GM18498 (cell line): ENCODE measurements around the gene FMC1.
A peak's percentile ranks its signal among the peaks of the same experiment; 100 is the strongest.
"Not testable (repeated sequence)": the region's sequence is repeated elsewhere in the genome, so short reads cannot be mapped to it uniquely, and the experiment has no call there.

ENCODE experiments used
- ATAC-seq: cut with Tn5 transposase; IDR thresholded peaks from one replicate; pipeline ENCODE4 v1.9.1; 2021; ENCODE audit warnings: mild to moderate bottlenecking, moderate library complexity; ENCODE audit not compliant: unreplicated experiment

Gene FMC1

DNA sequence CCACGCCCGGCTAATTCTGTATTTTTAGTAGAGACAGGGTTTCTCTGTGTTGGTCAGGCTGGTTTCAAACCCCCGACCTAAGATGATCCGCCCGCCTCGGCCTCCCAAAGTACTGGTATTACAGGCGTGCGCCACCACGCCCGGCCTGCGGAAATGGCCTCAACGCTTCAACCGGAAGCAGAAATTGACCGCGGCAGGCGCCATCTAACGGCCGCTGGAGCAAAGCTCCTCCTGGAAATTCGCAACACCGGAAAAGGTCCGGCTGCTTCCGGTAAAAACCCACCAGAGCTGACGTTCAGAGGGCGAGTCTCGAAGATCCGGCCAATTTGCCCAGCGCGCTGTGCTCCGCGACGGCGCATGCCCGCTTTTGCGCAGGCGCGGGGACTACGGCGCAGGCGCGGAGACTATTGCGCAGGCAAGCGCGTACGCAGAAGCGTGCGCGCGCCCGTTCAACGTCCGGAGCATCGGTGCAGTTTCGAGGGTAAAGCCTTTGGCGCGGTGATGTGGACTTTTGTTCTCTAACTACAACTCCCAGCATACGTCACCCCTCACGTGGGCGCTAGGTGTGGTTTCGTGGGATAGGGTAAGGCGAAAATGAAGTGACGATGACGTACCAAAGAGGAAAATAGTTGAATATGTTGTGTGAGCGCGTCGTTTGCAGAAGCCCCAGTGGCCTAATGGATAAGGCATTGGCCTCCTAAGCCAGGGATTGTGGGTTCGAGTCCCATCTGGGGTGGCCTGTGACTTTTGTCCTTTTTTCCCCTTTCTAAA lies 915 bp upstream of the FMC1 start:
- ATAC-seq: peak; percentile 85

GRCh38 chr7:139340808-139341057 lies 404 bp upstream of the FMC1 start:
- ATAC-seq: no peak

DNA sequence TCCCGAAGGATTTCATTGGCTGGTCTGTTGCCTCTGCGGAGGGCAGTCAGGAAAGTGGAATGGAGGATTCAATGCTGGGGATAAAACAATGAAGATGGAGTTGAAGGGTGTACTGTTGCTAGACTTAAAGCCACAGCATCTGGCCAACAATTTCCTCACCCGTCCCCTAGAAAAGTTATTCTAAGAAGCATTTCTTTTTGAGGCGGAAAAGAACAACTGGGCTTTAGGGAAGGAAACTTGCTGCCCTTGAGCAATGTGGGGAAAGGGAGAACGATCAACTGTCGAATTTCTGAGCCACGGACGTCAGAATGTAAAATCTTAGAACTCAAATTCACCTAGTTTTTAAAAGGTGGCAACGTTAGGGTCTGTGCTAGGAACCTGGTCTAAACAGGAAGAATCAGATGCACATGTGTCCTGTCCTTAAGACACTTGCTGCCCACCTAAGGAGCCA lies 664 bp downstream of the FMC1 start:
- no peak for ATAC-seq

DNA sequence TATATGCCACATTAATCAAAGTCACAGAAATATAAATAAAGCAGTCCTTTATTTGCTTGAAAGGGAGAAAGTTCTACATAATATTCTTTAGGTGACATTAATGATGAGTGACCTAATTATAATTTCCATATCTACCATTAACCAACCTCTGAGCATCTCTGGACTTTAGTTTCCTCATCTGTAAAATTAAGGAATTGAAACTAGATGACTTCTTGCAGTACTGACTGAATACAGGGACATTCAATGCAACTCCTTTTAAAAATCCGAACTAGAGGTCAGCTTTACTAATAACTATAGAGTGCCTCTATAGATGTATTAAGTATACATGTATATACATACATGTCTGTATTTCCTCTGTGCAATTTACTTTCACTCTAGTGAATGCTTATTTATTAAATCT lies 3.9 kb downstream of the FMC1 start:
- no peak for ATAC-seq

- no peak for ATAC-seq
Observed at GRCh38 chr7:139351027-139351426, 9.9 kb downstream of the FMC1 start.

DNA sequence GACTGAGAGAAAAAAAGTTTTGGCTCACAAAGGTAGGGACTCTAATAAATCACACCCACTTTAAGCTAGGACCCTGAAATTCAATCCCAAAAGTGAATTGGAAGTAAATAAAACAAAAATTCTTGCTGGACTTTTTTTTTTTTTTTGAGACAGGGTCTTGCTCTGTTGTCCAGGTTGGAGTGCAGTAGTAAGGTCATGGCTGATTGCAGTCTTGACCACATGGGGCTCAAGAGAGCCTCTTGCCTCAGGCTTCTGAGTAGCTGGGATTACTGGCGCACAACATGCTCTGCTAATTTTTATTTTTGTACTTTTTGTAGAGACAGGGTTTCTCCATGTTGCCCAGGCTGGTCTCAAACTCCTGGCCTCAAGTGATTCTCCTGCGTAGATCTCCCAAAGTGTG lies 13.6 kb downstream of the FMC1 start:
- no peak for ATAC-seq

DNA sequence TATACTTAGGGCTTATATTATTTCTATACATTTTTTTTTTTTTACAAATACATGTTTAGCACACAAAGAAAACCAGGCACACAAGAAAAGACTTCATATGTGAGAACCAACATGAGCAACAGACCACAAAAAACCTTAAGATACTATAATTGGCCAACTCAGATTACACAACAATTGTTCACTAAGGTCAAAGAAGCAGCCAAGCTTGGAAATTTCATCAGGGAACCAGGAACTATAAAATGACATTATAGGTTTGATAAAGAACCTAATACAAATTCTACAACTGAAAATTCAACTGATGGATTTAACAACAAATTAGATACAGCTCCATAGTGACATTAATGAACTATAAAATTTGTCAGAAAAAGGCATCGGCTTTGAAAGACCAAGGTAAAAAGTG lies 14.2 kb downstream of the FMC1 start:
- ATAC-seq: no peak

- ATAC-seq: not testable (repeated sequence)
Observed at GRCh38 chr7:139357729-139358506, 16.8 kb downstream of the FMC1 start.

GRCh38 chr7:139358541-139359365 lies 17.6 kb downstream of the FMC1 start:
- peak; percentile 23 for ATAC-seq

GRCh38 chr7:139359366-139360209 lies 18.5 kb downstream of the FMC1 start, which contains the start of gene LUC7L2:
TSS of gene LUC7L2 (plus strand) at chr7:139359894. CDS start at chr7:139360262, 368 bp downstream.
- peak; percentile 80 for ATAC-seq

- ATAC-seq: peak; percentile 70
Observed at GRCh38 chr7:139360210-139360947, 19.2 kb downstream of the FMC1 start.

- no peak for ATAC-seq
Observed at GRCh38 chr7:139360948-139361307, 19.8 kb downstream of the FMC1 start.

DNA sequence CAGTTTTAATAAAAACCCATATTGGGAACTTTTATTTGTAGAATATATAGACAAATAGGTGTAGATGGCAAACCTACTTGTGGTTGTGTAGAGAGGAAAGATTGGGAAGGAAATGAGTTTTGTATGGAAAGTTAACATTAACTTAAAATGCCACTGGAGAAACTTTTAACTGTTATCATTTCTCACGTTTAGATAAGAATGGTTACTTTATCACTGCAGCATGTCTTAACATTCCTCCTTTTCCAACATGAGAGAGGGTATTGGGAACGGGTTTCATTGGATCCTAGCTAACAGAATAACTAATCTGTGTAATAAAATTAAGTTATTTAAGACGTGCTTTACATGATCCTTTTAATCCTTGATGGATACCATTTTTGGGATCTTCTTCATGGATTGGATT lies 20.4 kb downstream of the FMC1 start:
- no peak for ATAC-seq

DNA sequence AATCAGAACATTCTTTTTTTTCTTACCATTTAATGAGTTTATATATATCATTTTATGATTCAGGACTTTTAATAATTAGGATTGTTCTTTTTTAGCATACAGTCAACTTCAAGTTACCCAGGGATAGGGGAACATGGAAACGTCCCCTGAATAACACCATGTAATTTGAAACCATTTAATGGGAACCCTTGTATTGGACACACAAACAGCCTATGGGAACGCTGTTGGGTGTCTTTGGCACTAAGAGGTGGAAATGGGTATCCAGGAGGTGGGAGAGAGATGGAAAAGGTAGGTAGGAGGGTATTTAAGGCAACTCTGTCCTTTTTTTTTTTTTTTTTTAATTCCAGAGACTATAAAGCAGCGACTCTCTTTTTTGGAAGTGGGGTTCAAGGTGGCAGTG lies 21.2 kb downstream of the FMC1 start:
- no peak for ATAC-seq

DNA sequence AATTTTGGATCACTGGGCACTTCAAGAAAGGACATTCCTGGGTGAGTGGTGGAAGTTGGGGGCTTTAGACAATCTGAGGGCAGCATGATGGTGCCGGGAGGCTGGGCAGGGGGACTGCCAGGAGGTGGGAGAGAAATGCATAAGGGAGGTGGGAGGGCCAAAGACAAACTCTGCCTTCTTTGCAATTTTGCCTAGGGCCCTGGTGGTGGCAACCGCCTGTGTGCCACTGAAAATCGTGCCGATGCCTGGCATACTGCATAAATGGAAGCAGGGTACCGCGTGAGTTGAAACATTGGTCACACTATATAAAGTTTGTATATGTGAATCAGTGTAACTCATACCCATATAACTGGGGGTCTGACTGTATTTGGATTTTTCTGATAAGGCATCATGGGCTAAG lies 21.8 kb downstream of the FMC1 start:
- no peak for ATAC-seq

GRCh38 chr7:139365336-139365735 lies 24.2 kb downstream of the FMC1 start:
- ATAC-seq: no peak

DNA sequence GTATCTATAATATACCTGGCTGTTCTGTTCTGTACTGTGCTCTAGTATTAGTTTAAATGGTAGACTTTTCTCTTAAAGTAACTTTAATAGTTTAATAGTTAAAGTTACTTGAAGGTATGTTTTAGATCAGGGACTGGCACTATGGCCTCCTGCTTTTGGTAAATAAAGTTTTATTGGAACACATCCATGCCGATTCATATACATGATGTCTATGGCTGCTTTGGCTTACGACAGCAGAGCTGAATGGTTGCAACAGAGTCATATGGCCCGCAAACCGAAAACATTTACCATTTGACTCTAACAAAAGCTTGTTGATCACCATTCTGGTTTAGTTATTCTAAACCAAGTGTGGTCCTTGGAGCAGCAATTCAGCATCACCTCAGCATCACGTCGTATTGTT lies 25.3 kb downstream of the FMC1 start:
- ATAC-seq: no peak

- no peak for ATAC-seq
Observed at GRCh38 chr7:139367438-139368155, 26.5 kb downstream of the FMC1 start.

GRCh38 chr7:139370301-139370942 lies 29.3 kb downstream of the FMC1 start:
- ATAC-seq: no peak
